ENCODE data around the gene OTUD4.
"Not testable (repeated sequence)": the region's sequence is repeated elsewhere in the genome, so short reads cannot be mapped to it uniquely, and the experiment has no call there.

OTUD4 gene

GRCh38 chr4:145156986-145157385, 23.4 kb downstream of the OTUD4 start:
- no peak for TF ChIP-seq CTCF (IDR thresholded peaks at IDR 0.05; ENCODE audit: extremely low read depth, insufficient read depth, missing control alignments)
- in situ Hi-C loops (cut with MboI; ENCODE audit: low pct_unique_long_range_greater_than_20kb, low sequenced_read_pairs, unreplicated experiment) = no loop called here
- DNase-seq (ENCODE audit: low spot score) = no peak

- in situ Hi-C loops (cut with MboI; ENCODE audit: low pct_unique_long_range_greater_than_20kb, low sequenced_read_pairs, unreplicated experiment) = no loop called here
- no peak for DNase-seq (ENCODE audit: low spot score)
- TF ChIP-seq CTCF (IDR thresholded peaks at IDR 0.05; ENCODE audit: extremely low read depth, insufficient read depth, missing control alignments) = no peak
Measured at GRCh38 chr4:145155268-145155870, 25.0 kb downstream of the OTUD4 start.

DNA sequence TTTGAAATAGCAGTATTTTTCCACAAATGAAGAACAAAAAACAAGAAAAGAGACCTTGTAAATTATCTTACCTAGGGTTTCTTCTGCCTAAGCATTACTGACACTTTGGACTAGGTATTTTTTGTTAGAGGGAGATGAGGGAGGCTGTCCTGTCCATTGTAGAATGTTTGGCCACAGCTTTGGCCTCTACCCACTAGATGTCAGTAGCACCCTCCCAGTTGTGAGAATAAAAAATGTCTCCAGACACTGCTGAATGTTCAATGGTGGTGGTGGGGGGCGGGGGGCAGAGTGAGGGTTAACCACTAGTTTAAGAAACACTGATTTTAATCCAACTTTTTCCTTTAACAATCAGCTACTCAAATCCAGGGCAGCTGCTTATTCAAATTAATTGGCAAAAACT, 25.8 kb downstream of the OTUD4 start:
- in situ Hi-C loops (cut with MboI; ENCODE audit: low pct_unique_long_range_greater_than_20kb, low sequenced_read_pairs, unreplicated experiment) = no loop called here
- peak; percentile 30 for DNase-seq (ENCODE audit: low spot score)
- peak; percentile 82 for TF ChIP-seq CTCF (IDR thresholded peaks at IDR 0.05; ENCODE audit: extremely low read depth, insufficient read depth, missing control alignments)

DNA sequence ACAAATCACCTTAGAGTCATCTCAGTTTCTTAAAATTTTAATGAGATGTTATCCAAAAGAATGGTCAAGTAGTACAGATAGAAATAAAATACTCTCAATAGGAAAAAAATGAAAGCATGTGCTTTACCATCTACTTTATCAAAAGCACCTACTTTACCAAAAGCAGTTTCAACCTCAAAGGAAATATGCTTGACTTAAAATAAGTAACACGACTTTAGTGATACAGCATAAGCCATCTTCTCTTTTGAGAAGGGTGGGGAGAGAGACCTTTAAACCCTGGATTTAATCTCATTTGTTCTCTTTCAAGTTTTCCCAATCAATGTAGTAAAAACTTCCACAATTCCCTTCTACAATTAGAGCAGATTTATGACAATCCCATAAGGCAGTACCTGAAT, 26.5 kb downstream of the OTUD4 start:
- no peak for DNase-seq (ENCODE audit: low spot score)
- TF ChIP-seq CTCF (IDR thresholded peaks at IDR 0.05; ENCODE audit: extremely low read depth, insufficient read depth, missing control alignments) = no peak
- in situ Hi-C loops (cut with MboI; ENCODE audit: low pct_unique_long_range_greater_than_20kb, low sequenced_read_pairs, unreplicated experiment) = no loop called here

DNA sequence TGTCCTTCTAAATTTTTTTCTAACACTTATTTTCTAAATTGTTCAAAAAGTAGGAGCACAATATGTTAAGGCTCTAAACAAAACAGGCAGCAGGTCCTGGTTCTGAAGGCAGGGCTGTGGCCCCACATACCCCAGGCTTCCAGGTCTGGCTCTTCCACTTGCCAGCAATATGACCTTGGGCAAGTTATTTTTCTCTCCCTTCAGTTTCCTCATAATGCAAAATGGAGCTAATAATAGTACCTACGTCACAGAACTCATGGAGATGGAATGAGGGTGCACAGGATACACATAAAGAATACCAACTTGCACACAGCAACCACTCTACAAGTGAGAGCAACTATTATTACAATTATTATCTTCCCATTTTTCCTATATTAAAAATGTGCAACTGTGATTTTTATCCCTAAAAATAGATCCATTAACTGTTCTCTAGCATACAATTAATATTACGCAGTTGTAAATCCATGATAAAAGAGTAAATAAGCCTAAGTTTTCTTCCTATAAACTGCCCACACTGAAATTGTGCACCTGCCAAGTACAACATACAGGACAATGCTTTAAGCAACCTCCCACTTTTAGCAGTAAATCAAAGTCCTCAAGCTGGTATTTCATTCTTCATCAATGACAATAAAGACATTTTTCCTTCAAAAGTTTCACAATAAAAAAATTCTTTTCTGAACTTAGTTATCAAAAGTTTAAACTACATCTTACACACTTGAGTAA, 27.0 kb downstream of the OTUD4 start:
- DNase-seq (ENCODE audit: low spot score) = no peak
- no peak for TF ChIP-seq CTCF (IDR thresholded peaks at IDR 0.05; ENCODE audit: extremely low read depth, insufficient read depth, missing control alignments)
- in situ Hi-C loops (cut with MboI; ENCODE audit: low pct_unique_long_range_greater_than_20kb, low sequenced_read_pairs, unreplicated experiment) = no loop called here

DNA sequence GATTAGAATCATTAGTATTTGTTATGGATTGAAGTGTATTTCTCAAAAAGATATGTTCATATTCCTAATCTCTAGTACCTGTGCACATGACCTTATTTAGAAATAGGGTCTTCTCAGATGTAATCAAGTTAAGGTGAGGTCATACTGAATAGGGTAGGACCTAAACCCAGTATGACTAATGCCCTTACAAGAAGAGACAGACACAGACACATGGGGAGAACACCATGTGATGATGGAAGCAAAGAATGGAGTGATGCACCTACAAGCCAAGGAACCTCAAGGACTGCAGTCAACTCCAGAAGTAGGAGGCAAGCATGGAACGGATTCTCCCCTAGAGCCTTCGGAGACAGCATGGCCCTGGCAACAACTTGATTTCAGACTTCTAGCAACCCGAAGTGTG, 31.4 kb downstream of the OTUD4 start:
- in situ Hi-C loops (cut with MboI; ENCODE audit: low pct_unique_long_range_greater_than_20kb, low sequenced_read_pairs, unreplicated experiment) = no loop called here
- DNase-seq (ENCODE audit: low spot score) = no peak
- no peak for TF ChIP-seq CTCF (IDR thresholded peaks at IDR 0.05; ENCODE audit: extremely low read depth, insufficient read depth, missing control alignments)

GRCh38 chr4:145136219-145136618, 44.2 kb downstream of the OTUD4 start:
- in situ Hi-C loops (cut with MboI; ENCODE audit: low pct_unique_long_range_greater_than_20kb, low sequenced_read_pairs, unreplicated experiment); DNase-seq (ENCODE audit: low spot score): not testable (repeated sequence)
